Bronchial epithelial cell (primary cell): ENCODE data around the gene SLC24A1. TPM values are rescaled to one million over a fixed set of nuclear protein-coding genes. Genes with fewer than 3 reads are reported as not detected.

Source experiments
- DNase-seq: peaks from one replicate; pipeline ENCODE4 v3.0.0-alpha.2; 2010; ENCODE audit warnings: low read depth
- FAIRE-seq: peaks from 2 replicates; lab custom pipeline; 2011; peaks lifted over from hg19 to GRCh38; lab: Jason Lieb, UNC
- H3K27me3 ChIP-seq: 2 replicates; pipeline ENCODE4 v1.5.1; 2011; ENCODE audit warnings: low read length; ENCODE audit not compliant: control insufficient read depth, insufficient read depth
- H3K36me3 ChIP-seq: 2 replicates; pipeline ENCODE4 v1.5.1; 2011; ENCODE audit warnings: low read length; ENCODE audit not compliant: control insufficient read depth, insufficient read depth
- H3K4me3 ChIP-seq: 2 replicates; pipeline ENCODE4 v1.5.1; 2011; ENCODE audit warnings: mild to moderate bottlenecking, low read depth, low read length, control low read depth
- total RNA-seq: library from RNA; depleted of rRNA; stranded (reverse); fragments of >200 nt; gene quantifications from 2 replicates; pipeline ENCODE4 v1.2.1, GENCODE V29; 2014
- TF ChIP-seq, protein P1 (sequence below): IDR thresholded peaks from 2 replicates; pipeline ENCODE4 v1.5.1; 2011; ENCODE audit warnings: mild to moderate bottlenecking, moderate library complexity, low read length, control low read depth, inconsistent platforms; ENCODE audit not compliant: insufficient read depth, severe bottlenecking

Gene SLC24A1
- total RNA-seq, 1 donor from 2014 or later: 1.6 TPM

DNA sequence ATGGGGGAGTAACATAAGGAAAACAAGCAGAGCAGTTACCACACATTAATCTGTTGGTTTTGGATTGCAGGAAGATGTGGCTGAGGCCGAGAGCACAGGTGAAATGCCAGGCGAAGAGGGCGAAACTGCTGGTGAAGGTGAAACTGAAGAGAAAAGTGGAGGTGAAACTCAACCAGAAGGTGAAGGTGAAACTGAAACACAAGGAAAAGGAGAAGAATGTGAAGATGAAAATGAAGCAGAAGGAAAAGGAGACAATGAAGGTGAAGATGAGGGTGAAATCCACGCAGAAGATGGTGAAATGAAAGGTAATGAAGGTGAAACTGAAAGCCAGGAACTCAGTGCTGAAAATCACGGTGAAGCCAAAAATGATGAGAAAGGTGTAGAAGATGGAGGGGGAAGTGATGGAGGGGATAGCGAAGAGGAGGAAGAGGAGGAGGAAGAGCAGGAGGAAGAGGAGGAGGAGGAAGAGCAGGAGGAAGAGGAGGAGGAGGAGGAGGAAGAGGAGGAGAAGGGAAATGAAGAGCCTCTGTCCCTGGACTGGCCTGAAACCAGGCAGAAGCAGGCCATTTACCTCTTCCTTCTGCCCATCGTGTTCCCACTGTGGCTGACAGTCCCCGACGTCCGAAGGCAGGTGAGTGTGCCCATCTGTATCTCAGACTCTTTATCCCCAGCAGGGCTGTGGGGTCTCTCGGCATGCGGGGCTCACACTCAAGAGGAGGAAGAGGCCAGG is 28.7 kb downstream of the SLC24A1 start:
- Histone ChIP-seq H3K4me3 (no peak overlapping the region), H3K27me3 (no peaks in the 10 kb centered on the region), H3K36me3 (no peaks in the 10 kb centered on the region)
- TF ChIP-seq, protein P1, sequence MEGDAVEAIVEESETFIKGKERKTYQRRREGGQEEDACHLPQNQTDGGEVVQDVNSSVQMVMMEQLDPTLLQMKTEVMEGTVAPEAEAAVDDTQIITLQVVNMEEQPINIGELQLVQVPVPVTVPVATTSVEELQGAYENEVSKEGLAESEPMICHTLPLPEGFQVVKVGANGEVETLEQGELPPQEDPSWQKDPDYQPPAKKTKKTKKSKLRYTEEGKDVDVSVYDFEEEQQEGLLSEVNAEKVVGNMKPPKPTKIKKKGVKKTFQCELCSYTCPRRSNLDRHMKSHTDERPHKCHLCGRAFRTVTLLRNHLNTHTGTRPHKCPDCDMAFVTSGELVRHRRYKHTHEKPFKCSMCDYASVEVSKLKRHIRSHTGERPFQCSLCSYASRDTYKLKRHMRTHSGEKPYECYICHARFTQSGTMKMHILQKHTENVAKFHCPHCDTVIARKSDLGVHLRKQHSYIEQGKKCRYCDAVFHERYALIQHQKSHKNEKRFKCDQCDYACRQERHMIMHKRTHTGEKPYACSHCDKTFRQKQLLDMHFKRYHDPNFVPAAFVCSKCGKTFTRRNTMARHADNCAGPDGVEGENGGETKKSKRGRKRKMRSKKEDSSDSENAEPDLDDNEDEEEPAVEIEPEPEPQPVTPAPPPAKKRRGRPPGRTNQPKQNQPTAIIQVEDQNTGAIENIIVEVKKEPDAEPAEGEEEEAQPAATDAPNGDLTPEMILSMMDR: no peak
- FAIRE-seq (peak; percentile 50), DNase-seq (no peak)

- Histone ChIP-seq H3K27me3 (no peaks in the 10 kb centered on the region), H3K4me3 (no peak overlapping the region), H3K36me3 (no peaks in the 10 kb centered on the region)
- no peak for DNase-seq
- TF ChIP-seq, protein P1: no peak
- FAIRE-seq: no peak
These were observed 29.2 kb downstream of the SLC24A1 start for GRCh38 chr15:65651042-65651322.

DNA sequence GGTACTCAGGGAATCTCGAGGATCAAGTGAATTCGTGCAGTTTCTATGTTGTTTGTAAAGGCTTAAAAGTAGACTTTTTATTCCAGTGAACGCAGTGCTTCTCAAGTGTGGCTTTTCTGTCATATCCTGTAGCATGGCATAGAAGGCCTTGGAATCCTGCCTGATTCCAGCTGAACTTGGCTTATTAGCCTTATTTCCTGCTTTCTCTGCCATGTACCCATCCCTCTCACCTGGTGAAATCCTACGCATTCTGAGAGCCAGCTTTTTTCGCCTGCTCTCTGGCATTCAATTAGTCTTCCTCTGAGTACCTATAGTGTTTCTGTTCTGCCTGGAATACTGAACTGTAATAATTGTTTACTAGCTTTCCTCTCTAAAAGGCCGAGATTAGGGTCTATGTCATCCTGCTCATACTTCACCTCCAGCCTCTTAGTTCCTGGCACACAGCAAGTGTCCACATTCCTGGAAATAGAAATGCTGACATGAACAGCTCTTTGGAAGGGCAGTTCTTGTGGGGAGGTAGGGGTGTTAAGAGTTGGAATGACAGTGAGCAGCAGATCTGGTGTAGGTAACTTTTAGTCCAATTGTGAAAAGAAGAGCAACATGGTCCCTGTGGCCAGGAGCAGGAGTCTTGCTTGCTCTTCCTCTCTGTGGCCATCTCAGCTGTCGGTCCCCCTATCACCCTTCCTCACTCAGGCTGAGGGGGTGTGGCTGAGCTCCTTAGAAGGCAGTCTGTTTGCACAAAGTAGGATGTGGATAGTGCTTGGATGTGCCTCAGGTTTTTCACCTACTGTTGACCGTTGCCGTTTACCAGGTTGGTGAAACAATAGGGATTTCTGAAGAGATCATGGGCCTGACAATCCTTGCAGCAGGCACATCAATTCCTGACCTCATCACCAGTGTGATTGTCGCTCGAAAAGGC is 30.4 kb downstream of the SLC24A1 start:
- Histone ChIP-seq H3K27me3 (no peaks in the 10 kb centered on the region), H3K36me3 (no peaks in the 10 kb centered on the region), H3K4me3 (no peak overlapping the region)
- no peak for FAIRE-seq
- TF ChIP-seq, protein P1: no peak
- no peak for DNase-seq

GRCh38 chr15:65653341-65653740 is 31.6 kb downstream of the SLC24A1 start:
- FAIRE-seq (no peak), DNase-seq (peak; percentile 72)
- no peaks in the 10 kb centered on the region for H3K27me3 ChIP-seq
- no peaks in the 10 kb centered on the region for H3K36me3 ChIP-seq
- no peak overlapping the region for H3K4me3 ChIP-seq
- TF ChIP-seq, protein P1: no peak

DNA sequence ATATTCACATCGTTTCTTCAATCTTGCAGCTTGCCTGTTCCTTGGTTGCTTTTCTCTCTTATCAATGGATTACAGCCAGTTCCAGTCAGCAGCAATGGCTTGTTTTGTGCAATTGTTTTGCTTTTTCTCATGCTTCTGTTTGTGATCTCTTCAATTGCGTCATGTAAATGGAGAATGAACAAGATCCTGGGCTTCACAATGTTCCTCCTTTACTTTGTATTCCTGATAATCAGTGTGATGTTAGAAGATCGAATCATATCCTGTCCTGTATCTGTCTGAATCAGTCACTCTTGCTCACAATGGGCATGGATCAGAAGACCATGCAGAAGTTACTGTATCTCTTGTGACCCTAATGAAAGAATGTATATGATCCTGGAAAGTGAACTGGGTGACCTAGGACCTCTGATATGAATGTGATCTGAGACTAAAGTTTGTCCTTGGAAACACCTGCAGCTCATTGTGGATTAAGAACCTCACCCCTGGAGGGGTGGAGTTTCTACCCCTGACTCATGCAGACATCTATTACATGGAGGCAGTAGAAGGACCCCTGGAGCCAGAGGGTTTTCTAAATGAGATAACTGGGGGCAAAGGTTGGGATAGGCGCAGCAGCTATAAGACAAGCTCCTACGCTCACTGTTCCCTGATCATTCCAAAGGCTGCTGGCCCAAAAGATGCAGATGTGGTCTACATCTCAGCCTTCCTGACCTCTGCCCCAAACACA is 32.2 kb downstream of the SLC24A1 start:
- FAIRE-seq: no peak

More for the DNA sequence above, 32.2 kb downstream of the SLC24A1 start:
- TF ChIP-seq, protein P1: no peak
- H3K27me3 ChIP-seq: no peaks in the 10 kb centered on the region
- peak; percentile 65 for DNase-seq
- no peaks in the 10 kb centered on the region for H3K36me3 ChIP-seq
- no peak overlapping the region for H3K4me3 ChIP-seq
